IMR-90 (cell line): ENCODE measurements around the gene SLC25A44. TPM values are rescaled to one million over a fixed set of nuclear protein-coding genes. Genes with fewer than 3 reads are reported as not detected.

Experiments used
- ATAC-seq: fragments of 200-7000 bp; cut with Tn5 transposase; 2 replicates; pipeline ENCODE4 v1.9.1; 2020; ENCODE audit warnings: low read depth, mild to moderate bottlenecking, moderate library complexity
- BruUV-seq: library from RNA; stranded (reverse); fragments of 400-500 nt; replicated peaks from 2 replicates; lab custom pipeline; 2021; lab: Mats Ljungman, UMichigan
- CTCF ChIA-PET: fragments of 300-600 bp; formaldehyde crosslinking; extraction: SDS; loops from one replicate; lab custom pipeline; 2021; ENCODE audit warnings: antibody characterized with exemption; lab: Yijun Ruan, JAX
- POLR2A ChIA-PET: fragments of 300-600 bp; sonication (Branson Sonifier 250); formaldehyde crosslinking; loops from one replicate; lab custom pipeline; 2022; ENCODE audit warnings: antibody characterized with exemption; ENCODE audit not compliant: unreplicated experiment; lab: Charles Lee
- DNase-seq: peaks from one replicate; pipeline ENCODE4 v3.0.0; 2013
- H2AFZ ChIP-seq: replicated peaks from 2 replicates; pipeline ENCODE3; 2013; ENCODE audit warnings: low read length, mild to moderate bottlenecking; ENCODE audit not compliant: poor library complexity
- H2AK5ac ChIP-seq: 2 replicates; pipeline ENCODE4 v1.6.1; 2013; ENCODE audit warnings: low read depth, low read length, inconsistent platforms
- H2AK9ac ChIP-seq: replicated peaks from 2 replicates; pipeline ENCODE3; 2013; ENCODE audit warnings: mild to moderate bottlenecking, low read depth, low read length, moderate library complexity; ENCODE audit not compliant: poor library complexity
- H2BK120ac ChIP-seq: 2 replicates; pipeline ENCODE4 v1.6.1; 2013; ENCODE audit warnings: low read depth, low read length, inconsistent platforms
- H2BK15ac ChIP-seq: 3 replicates; pipeline ENCODE4 v1.6.1; 2013; ENCODE audit warnings: low read depth, low read length, inconsistent platforms
- H2BK20ac ChIP-seq: 2 replicates; pipeline ENCODE4 v1.6.1; 2013; ENCODE audit warnings: low read depth, mild to moderate bottlenecking, inconsistent platforms, low read length, moderate library complexity
- H2BK5ac ChIP-seq: 2 replicates; pipeline ENCODE4 v1.6.1; 2013; ENCODE audit warnings: mild to moderate bottlenecking, low read depth, low read length, inconsistent platforms; ENCODE audit not compliant: poor library complexity, severe bottlenecking
- H3K14ac ChIP-seq: replicated peaks from 2 replicates; pipeline ENCODE4 v1.6.1; 2013; ENCODE audit warnings: low read depth, low read length, inconsistent platforms
- H3K18ac ChIP-seq: 2 replicates; pipeline ENCODE4 v1.6.1; 2013; ENCODE audit warnings: low read depth, low read length, control low read depth
- H3K23ac ChIP-seq: 2 replicates; pipeline ENCODE4 v1.6.1; 2013; ENCODE audit warnings: low read depth, low read length, inconsistent platforms
- H3K27ac ChIP-seq: 2 replicates; pipeline ENCODE4 v1.5.1; 2013; ENCODE audit warnings: mild to moderate bottlenecking, control low read depth, low read length; ENCODE audit not compliant: insufficient read depth
- H3K27me3 ChIP-seq: 2 replicates; pipeline ENCODE4 v1.6.1; 2013; ENCODE audit warnings: low read length; ENCODE audit not compliant: control insufficient read depth, insufficient read depth
- H3K36me3 ChIP-seq: 2 replicates; pipeline ENCODE4 v1.6.1; 2013; ENCODE audit warnings: low read length, mixed read lengths; ENCODE audit not compliant: control insufficient read depth, insufficient read depth
- H3K4ac ChIP-seq: 2 replicates; pipeline ENCODE4 v1.6.1; 2013; ENCODE audit warnings: low read depth, low read length, inconsistent platforms
- H3K4me1 ChIP-seq: 2 replicates; pipeline ENCODE4 v1.6.1; 2013; ENCODE audit warnings: low read length, mixed read lengths; ENCODE audit not compliant: control insufficient read depth, insufficient read depth
- H3K4me2 ChIP-seq: 2 replicates; pipeline ENCODE4 v1.6.1; 2013; ENCODE audit warnings: low read depth, mild to moderate bottlenecking, control low read depth, low read length, moderate library complexity
- H3K4me3 ChIP-seq: 2 replicates; pipeline ENCODE4 v1.5.1; 2013; ENCODE audit warnings: low read depth, mild to moderate bottlenecking, control low read depth, low read length, moderate library complexity; ENCODE audit not compliant: insufficient read depth
- H3K56ac ChIP-seq: 2 replicates; pipeline ENCODE4 v1.6.1; 2013; ENCODE audit warnings: low read length, inconsistent platforms; ENCODE audit not compliant: insufficient read depth; ENCODE audit errors: extremely low read depth
- H3K79me1 ChIP-seq, 2 experiments: 2 replicates each; pipeline ENCODE4 v1.6.1; 2013; ENCODE audit warnings: low read length in 2 of 2, inconsistent platforms in 1 of 2, low read depth in 1 of 2
- H3K9ac ChIP-seq: 2 replicates; pipeline ENCODE4 v1.6.1; 2013; ENCODE audit warnings: low read depth, low read length, control low read depth
- H3K9me1 ChIP-seq: 2 replicates; pipeline ENCODE4 v1.6.1; 2013; ENCODE audit warnings: low read length, inconsistent platforms; ENCODE audit not compliant: insufficient read depth
- H3K9me3 ChIP-seq: 2 replicates; pipeline ENCODE4 v1.6.1; 2013; ENCODE audit warnings: low read length; ENCODE audit not compliant: control insufficient read depth, insufficient read depth
- H4K20me1 ChIP-seq: 2 replicates; pipeline ENCODE4 v1.6.1; 2013; ENCODE audit warnings: low read length, inconsistent platforms; ENCODE audit not compliant: insufficient read depth
- H4K5ac ChIP-seq: 2 replicates; pipeline ENCODE4 v1.6.1; 2013; ENCODE audit warnings: mild to moderate bottlenecking, low read depth, low read length, control low read depth
- H4K8ac ChIP-seq, 2 experiments: 2 replicates each; pipeline ENCODE4 v1.6.1; 2013; ENCODE audit warnings: low read depth in 2 of 2, low read length in 2 of 2, control low read depth in 1 of 2, inconsistent platforms in 1 of 2
- H4K91ac ChIP-seq: 2 replicates; pipeline ENCODE4 v1.6.1; 2013; ENCODE audit warnings: low read depth, low read length, inconsistent platforms; ENCODE audit not compliant: insufficient read depth
- BHLHE40 ChIP-seq: fragments of 150-350 bp; IDR thresholded peaks from 2 replicates; pipeline ENCODE4 v1.6.1; 2016; ENCODE audit warnings: mild to moderate bottlenecking, low read depth, low read length
- CEBPB ChIP-seq: IDR thresholded peaks from 2 replicates; pipeline ENCODE4 v1.6.1; 2012; ENCODE audit warnings: low read depth, low read length, improper control_type of control experiment
- CHD1 ChIP-seq: IDR thresholded peaks from 2 replicates; pipeline ENCODE4 v1.6.1; 2012; ENCODE audit warnings: low read depth, low read length, improper control_type of control experiment
- ELK1 ChIP-seq: fragments of 150-350 bp; IDR thresholded peaks from 2 replicates; pipeline ENCODE4 v1.6.1; 2016; ENCODE audit warnings: low read depth, mild to moderate bottlenecking, low read length, moderate library complexity, borderline replicate concordance
- FOS ChIP-seq: fragments of 150-350 bp; IDR thresholded peaks from 2 replicates; pipeline ENCODE4 v1.6.1; 2016; ENCODE audit warnings: low read depth, low read length
- MAFK ChIP-seq: IDR thresholded peaks from 2 replicates; pipeline ENCODE4 v1.6.1; 2012; ENCODE audit warnings: low read depth, low read length, improper control_type of control experiment
- MAZ ChIP-seq: IDR thresholded peaks from 2 replicates; pipeline ENCODE4 v1.6.1; 2012; ENCODE audit warnings: low read depth, mild to moderate bottlenecking, low read length, improper control_type of control experiment, moderate library complexity, borderline replicate concordance
- MXI1 ChIP-seq: IDR thresholded peaks from 2 replicates; pipeline ENCODE4 v1.6.1; 2012; ENCODE audit warnings: low read depth, mild to moderate bottlenecking, low read length, moderate library complexity, borderline replicate concordance
- RAD21 ChIP-seq: IDR thresholded peaks from 2 replicates; pipeline ENCODE4 v1.6.1; 2012; ENCODE audit warnings: low read length, improper control_type of control experiment
- RFX5 ChIP-seq: IDR thresholded peaks from 2 replicates; pipeline ENCODE4 v1.8.0; 2012; ENCODE audit warnings: low read depth, mild to moderate bottlenecking, low read length, moderate library complexity
- SMC3 ChIP-seq: fragments of 150-350 bp; IDR thresholded peaks from 2 replicates; pipeline ENCODE4 v1.6.1; 2016; ENCODE audit warnings: low read depth, mild to moderate bottlenecking, antibody characterized with exemption, low read length, moderate library complexity
- WGBS, 2 experiments: methylation state at CpG; one replicate each; pipeline versions ENCODE4 v1.1.5 to v1.1.7; 2013; ENCODE audit warnings: missing lambda C conversion rate in 2 of 2; ENCODE audit not compliant: insufficient read length in 1 of 2; ENCODE audit errors: extremely low coverage in 2 of 2; 5-methylcytosine and 5-hydroxymethylcytosine counted together
- dilution Hi-C: fragments of 300-500 bp; cut with HindIII; formaldehyde crosslinking; loops from one replicate; pipeline ENCODE4 v1.14.3; 2018; ENCODE audit warnings: low sequenced_read_pairs; ENCODE audit not compliant: unreplicated experiment
- in situ Hi-C: fragments of 300-500 bp; cut with MboI; formaldehyde crosslinking; loops from 3 replicates; pipeline ENCODE4 v1.14.3; 2019; ENCODE audit warnings: low sequenced_read_pairs, inconsistent platforms, mixed read lengths
- intact Hi-C: fragments of 100-400 bp; cut with micrococcal nuclease; formaldehyde crosslinking; loops from 2 replicates; pipeline ENCODE4 v1.10.0; 2022
- polyA plus RNA-seq, 3 experiments: library from polyadenylated mRNA; depleted of rRNA; stranded (reverse); fragments of >200 nt; gene quantifications; 2 replicates each; pipeline ENCODE4 v1.2.3, GENCODE V29; 2012; ENCODE audit warnings: low replicate concordance in 1 of 3
- total RNA-seq: library from RNA; depleted of rRNA; stranded (reverse); fragments of >200 nt; gene quantifications from 2 replicates; pipeline ENCODE4 v1.2.3, GENCODE V29; 2012
- TF ChIP-seq, protein P1 (sequence below): conservative IDR thresholded peaks from 2 replicates; pipeline ENCODE4 v1.5.1; 2012; ENCODE audit warnings: mild to moderate bottlenecking, low read depth, low read length, improper control_type of control experiment

The SLC25A44 gene
- total and polyA plus RNA-seq, 2 of the 4 experiments (the other 2 are of a cell fraction), result 12.7 to 20.2 TPM

DNA sequence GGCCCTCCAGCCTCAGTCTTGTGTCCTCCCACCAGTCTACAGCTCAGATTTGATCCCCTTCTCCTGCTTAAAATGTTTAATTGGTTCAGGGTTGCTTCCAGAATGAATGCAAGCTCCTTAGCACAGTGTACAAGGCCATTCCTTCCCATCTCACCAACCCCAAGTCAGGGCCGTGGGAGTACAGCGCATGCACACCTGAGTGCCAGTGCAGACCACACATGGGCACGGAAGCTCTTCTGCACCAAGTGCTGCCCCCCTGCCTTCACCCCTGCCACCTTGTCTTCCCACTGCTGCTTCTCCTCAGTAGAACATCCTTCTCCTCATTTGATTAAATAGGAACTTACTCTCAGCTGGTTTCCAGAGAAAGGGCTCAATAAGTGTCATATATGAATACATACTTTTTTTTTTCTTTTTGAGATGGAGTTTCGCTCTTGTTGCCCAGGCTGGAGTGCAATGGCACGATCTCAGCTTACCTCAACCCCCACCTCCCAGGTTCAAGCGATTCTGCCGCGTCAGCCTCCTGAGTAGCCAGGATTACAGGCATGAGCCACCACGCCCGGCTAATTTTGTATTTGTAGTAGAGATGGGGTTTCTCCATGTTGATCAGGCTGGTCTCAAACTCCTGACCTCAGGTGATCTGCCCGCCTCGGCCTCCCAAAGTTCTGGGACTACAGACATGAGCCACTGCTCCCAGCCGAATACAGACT lies 28.2 kb downstream of the SLC25A44 start (continued):
- no peak for TF ChIP-seq BHLHE40

GRCh38 chr1:156225677-156226014 lies 31.7 kb downstream of the SLC25A44 start:
- no peak overlapping the region for H3K56ac ChIP-seq
- intact Hi-C loops (loop anchor here (1.0 kb wide), 3 partner anchors 79 to 135 kb away; no protein-coding TSS in a partner anchor), in situ Hi-C loops (loop anchor here (5.0 kb wide), 1 partner anchor 78 kb away; no protein-coding TSS in a partner anchor), dilution Hi-C loops (no loop called here)
- H3K27ac ChIP-seq, result no peak overlapping the region
- no peak overlapping the region for H4K91ac ChIP-seq
- H4K20me1 ChIP-seq, result no peaks in the 10 kb centered on the region
- peaks cover 4% of the 10 kb centered on the region for H3K9me1 ChIP-seq
- no peak overlapping the region for H4K8ac ChIP-seq
- H3K9me3 ChIP-seq, result no peaks in the 10 kb centered on the region
- H2AK5ac ChIP-seq, result no peak overlapping the region
- no peak overlapping the region for H2AFZ ChIP-seq
- no CpG with 5 or more reads among the region's 2 CpGs for WGBS, 2 experiments
- H3K36me3 ChIP-seq, result peaks cover 25% of the 10 kb centered on the region
- H3K4ac ChIP-seq, result no peak overlapping the region
- no peak overlapping the region for H2BK15ac ChIP-seq
- H2BK20ac ChIP-seq, result no peak overlapping the region
- H3K79me1 ChIP-seq, result peaks cover 6 to 21% of the 10 kb centered on the region in 2 experiments
- no peak overlapping the region for H2BK5ac ChIP-seq
- H3K14ac ChIP-seq, result no peak overlapping the region
- H3K9ac ChIP-seq, result no peak overlapping the region
- POLR2A ChIA-PET, result interaction anchor here (0.6 kb wide), 1 partner anchor 141 kb away, joined by 9 read pairs; no protein-coding TSS in a partner anchor
- H2BK120ac ChIP-seq, result no peak overlapping the region
- no peaks in the 10 kb centered on the region for H3K27me3 ChIP-seq
- peaks cover 4% of the 10 kb centered on the region; the same call in 1 of the 2 replicates for H3K4me1 ChIP-seq
- no peak overlapping the region for H4K5ac ChIP-seq
- H3K4me2 ChIP-seq, result no peak overlapping the region
- CTCF ChIA-PET, result interaction anchor here (0.7 to 1.9 kb wide), 10 partner anchors 8 to 143 kb away, joined by 3 to 11 read pairs (median 6); partner anchors contain the start of genes MEX3A and PMF1
- ATAC-seq, result no peak
- no peak overlapping the region for H3K18ac ChIP-seq
- H3K23ac ChIP-seq, result no peak overlapping the region
- no peak overlapping the region for H3K4me3 ChIP-seq
- BruUV-seq, result no TSS peak
- DNase-seq, result no peak
- H2AK9ac ChIP-seq, result no peak overlapping the region
- TF ChIP-seq CHD1 (no peak), MAFK (no peak), FOS (no peak), ELK1 (no peak), CEBPB (no peak), RAD21 (no peak), RFX5 (no peak), MXI1 (no peak), MAZ (no peak), BHLHE40 (no peak), SMC3 (no peak)
- TF ChIP-seq, protein P1, sequence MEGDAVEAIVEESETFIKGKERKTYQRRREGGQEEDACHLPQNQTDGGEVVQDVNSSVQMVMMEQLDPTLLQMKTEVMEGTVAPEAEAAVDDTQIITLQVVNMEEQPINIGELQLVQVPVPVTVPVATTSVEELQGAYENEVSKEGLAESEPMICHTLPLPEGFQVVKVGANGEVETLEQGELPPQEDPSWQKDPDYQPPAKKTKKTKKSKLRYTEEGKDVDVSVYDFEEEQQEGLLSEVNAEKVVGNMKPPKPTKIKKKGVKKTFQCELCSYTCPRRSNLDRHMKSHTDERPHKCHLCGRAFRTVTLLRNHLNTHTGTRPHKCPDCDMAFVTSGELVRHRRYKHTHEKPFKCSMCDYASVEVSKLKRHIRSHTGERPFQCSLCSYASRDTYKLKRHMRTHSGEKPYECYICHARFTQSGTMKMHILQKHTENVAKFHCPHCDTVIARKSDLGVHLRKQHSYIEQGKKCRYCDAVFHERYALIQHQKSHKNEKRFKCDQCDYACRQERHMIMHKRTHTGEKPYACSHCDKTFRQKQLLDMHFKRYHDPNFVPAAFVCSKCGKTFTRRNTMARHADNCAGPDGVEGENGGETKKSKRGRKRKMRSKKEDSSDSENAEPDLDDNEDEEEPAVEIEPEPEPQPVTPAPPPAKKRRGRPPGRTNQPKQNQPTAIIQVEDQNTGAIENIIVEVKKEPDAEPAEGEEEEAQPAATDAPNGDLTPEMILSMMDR, result no peak
